Measurements from ENCODE around the gene VWA3B. TPM values are rescaled to one million over a fixed set of nuclear protein-coding genes. Genes with fewer than 3 reads are reported as not detected.

Gene VWA3B
- total and polyA plus RNA-seq, 2 donors from 2014 or later = 0.35 TPM; not detected in 1

- H3K36me3 ChIP-seq (ENCODE audit: control insufficient read depth in 2 of 3, insufficient read depth in 3 of 3, low read length in 3 of 3) = no peaks in the 10 kb centered on the region
- no peak for TF ChIP-seq CTCF (IDR thresholded peaks at IDR 0.05; ENCODE audit: borderline replicate concordance, extremely low read depth, insufficient read depth)
- H3K4me1 ChIP-seq (ENCODE audit: control insufficient read depth in 2 of 3, insufficient read depth in 2 of 3, low read depth in 1 of 3, low read length in 3 of 3) = no peaks in the 10 kb centered on the region
- no peak overlapping the region for H3K4me3 ChIP-seq (ENCODE audit: low read length in 3 of 3)
- H3K27me3 ChIP-seq (ENCODE audit: control insufficient read depth, insufficient read depth, low read length) = peaks cover 18% of the 10 kb centered on the region
- intact Hi-C loops (cut with DNase I) = no loop called here
- H3K9me3 ChIP-seq (ENCODE audit: control insufficient read depth in 2 of 3, insufficient read depth in 1 of 3, low read length in 3 of 3) = no peaks in the 10 kb centered on the region
- no peak for DNase-seq
- no peak overlapping the region for H3K27ac ChIP-seq (ENCODE audit: low read depth in 2 of 2, low read length in 2 of 2)
- no peak for FAIRE-seq
- no peak overlapping the region for H3K9ac ChIP-seq (ENCODE audit: low read length in 3 of 3)
Measured at GRCh38 chr2:98343285-98343684, 256.3 kb downstream of the VWA3B start.

- Histone ChIP-seq H3K4me3 (ENCODE audit: low read length in 3 of 3) (no peak within 1 kb of the TSS), H3K9ac (ENCODE audit: low read length in 3 of 3) (no peak within 1 kb of the TSS), H3K27ac (ENCODE audit: low read depth in 2 of 2, low read length in 2 of 2) (no peak within 1 kb of the TSS), H3K9me3 (ENCODE audit: control insufficient read depth in 2 of 3, insufficient read depth in 1 of 3, low read length in 3 of 3) (no peaks in the 10 kb centered on the region), H3K4me1 (ENCODE audit: control insufficient read depth in 2 of 3, insufficient read depth in 2 of 3, low read depth in 1 of 3, low read length in 3 of 3) (no peaks in the 10 kb centered on the region), H3K36me3 (ENCODE audit: control insufficient read depth in 2 of 3, insufficient read depth in 3 of 3, low read length in 3 of 3) (no peaks in the 10 kb centered on the region), H3K27me3 (ENCODE audit: control insufficient read depth, insufficient read depth, low read length) (peaks cover 31% of the 10 kb centered on the region)
- DNase-seq (peak in 4 of 5 donors; percentile 68 to 80 (median 77)), FAIRE-seq (no peak)
- no peak for TF ChIP-seq CTCF (IDR thresholded peaks at IDR 0.05; ENCODE audit: borderline replicate concordance, extremely low read depth, insufficient read depth)
- intact Hi-C loops (cut with DNase I) = no loop called here
Measured at GRCh38 chr2:98346311-98347236, 259.6 kb downstream of the VWA3B start, which contains the start of gene CNGA3. TSS of gene CNGA3 (plus strand) at chr2:98346456. CDS start at chr2:98369976, 23,520 bp downstream.

GRCh38 chr2:98347298-98348065, 260.5 kb downstream of the VWA3B start:
- peak in 1 of 5 donors; percentile 9 for DNase-seq
- no peak overlapping the region for H3K27ac ChIP-seq (ENCODE audit: low read depth in 2 of 2, low read length in 2 of 2)
- FAIRE-seq = no peak
- H3K27me3 ChIP-seq (ENCODE audit: control insufficient read depth, insufficient read depth, low read length) = peaks cover 31% of the 10 kb centered on the region
- H3K9ac ChIP-seq (ENCODE audit: low read length in 3 of 3) = no peak overlapping the region
- H3K4me1 ChIP-seq (ENCODE audit: control insufficient read depth in 2 of 3, insufficient read depth in 2 of 3, low read depth in 1 of 3, low read length in 3 of 3) = no peaks in the 10 kb centered on the region
- no peaks in the 10 kb centered on the region for H3K9me3 ChIP-seq (ENCODE audit: control insufficient read depth in 2 of 3, insufficient read depth in 1 of 3, low read length in 3 of 3)
- H3K4me3 ChIP-seq (ENCODE audit: low read length in 3 of 3) = no peak overlapping the region
- intact Hi-C loops (cut with DNase I) = no loop called here
- no peaks in the 10 kb centered on the region for H3K36me3 ChIP-seq (ENCODE audit: control insufficient read depth in 2 of 3, insufficient read depth in 3 of 3, low read length in 3 of 3)
- TF ChIP-seq CTCF (IDR thresholded peaks at IDR 0.05; ENCODE audit: borderline replicate concordance, extremely low read depth, insufficient read depth) = no peak

All from kidney (tissue), 14 donors.